TTC549 (cell line): ENCODE data around the gene CDC42SE2.
"Not testable (repeated sequence)": the region's sequence is repeated elsewhere in the genome, so short reads cannot be mapped to it uniquely, and the experiment has no call there.

ENCODE experiments used
- FAIRE-seq: peaks from 2 replicates; lab custom pipeline; 2012; peaks lifted over from hg19 to GRCh38; lab: Jason Lieb, UNC

Gene CDC42SE2

GRCh38 chr5:131277875-131278740 lies 14.3 kb downstream of the CDC42SE2 start:
- FAIRE-seq: no peak

GRCh38 chr5:131278741-131279124 lies 14.9 kb downstream of the CDC42SE2 start:
- FAIRE-seq: not testable (repeated sequence)

- FAIRE-seq: no peak
Observed at GRCh38 chr5:131279204-131279603, 15.4 kb downstream of the CDC42SE2 start.

- no peak for FAIRE-seq
Observed at GRCh38 chr5:131280417-131280816, 16.6 kb downstream of the CDC42SE2 start.

- no peak for FAIRE-seq
Observed at GRCh38 chr5:131281133-131281867, 17.4 kb downstream of the CDC42SE2 start.

GRCh38 chr5:131281868-131282234 lies 18.0 kb downstream of the CDC42SE2 start:
- FAIRE-seq: no peak

- FAIRE-seq: no peak
Observed at GRCh38 chr5:131282235-131282634, 18.4 kb downstream of the CDC42SE2 start.

GRCh38 chr5:131285703-131286399 lies 22.0 kb downstream of the CDC42SE2 start:
- FAIRE-seq: no peak

- no peak for FAIRE-seq
Observed at GRCh38 chr5:131286400-131286715, 22.5 kb downstream of the CDC42SE2 start.

GRCh38 chr5:131288328-131288727 lies 24.5 kb downstream of the CDC42SE2 start:
- no peak for FAIRE-seq

- FAIRE-seq: no peak
Observed at GRCh38 chr5:131289738-131290137, 25.9 kb downstream of the CDC42SE2 start.

GRCh38 chr5:131296213-131296672 lies 32.4 kb downstream of the CDC42SE2 start:
- FAIRE-seq: no peak

- no peak for FAIRE-seq
Observed at GRCh38 chr5:131297886-131298285, 34.0 kb downstream of the CDC42SE2 start.

- no peak for FAIRE-seq
Observed at GRCh38 chr5:131299465-131299864, 35.6 kb downstream of the CDC42SE2 start.

- no peak for FAIRE-seq
Observed at GRCh38 chr5:131302506-131302905, 38.7 kb downstream of the CDC42SE2 start.

- no peak for FAIRE-seq
Observed at GRCh38 chr5:131303537-131303936, 39.7 kb downstream of the CDC42SE2 start.

- no peak for FAIRE-seq
Observed at GRCh38 chr5:131304414-131304813, 40.6 kb downstream of the CDC42SE2 start.

- no peak for FAIRE-seq
Observed at GRCh38 chr5:131305138-131305689, 41.4 kb downstream of the CDC42SE2 start.

GRCh38 chr5:131305906-131306305 lies 42.1 kb downstream of the CDC42SE2 start:
- FAIRE-seq: no peak

- FAIRE-seq: not testable (repeated sequence)
Observed at GRCh38 chr5:131312235-131312772, 48.5 kb downstream of the CDC42SE2 start.

- no peak for FAIRE-seq
Observed at GRCh38 chr5:131316026-131316425, 52.2 kb downstream of the CDC42SE2 start.

- no peak for FAIRE-seq
Observed at GRCh38 chr5:131316822-131317221, 53.0 kb downstream of the CDC42SE2 start.
